MM.1S (cell line): ENCODE data around the gene LMNB1.

Source experiments
- CTCF ChIP-seq: fragments of 300-600 bp; sonication (generic); IDR thresholded peaks from 2 replicates; pipeline ENCODE4 v1.5.1; 2016; ENCODE audit warnings: antibody characterized with exemption, low read length, mixed read lengths
- EZH2 ChIP-seq: fragments of 300-600 bp; sonication (generic); optimal IDR thresholded peaks from 2 replicates; pipeline ENCODE3; 2017; ENCODE audit warnings: low read depth, mild to moderate bottlenecking, antibody characterized with exemption, low read length, mixed read lengths

- TF ChIP-seq CTCF (no peak), EZH2 (no peak)
These were observed 52.2 kb downstream of the LMNB1 start for GRCh38 chr5:126829098-126829497.
